HepG2 (cell line): ENCODE data around the gene DDIT4. TPM values are rescaled to one million over a fixed set of nuclear protein-coding genes. Genes with fewer than 3 reads are reported as not detected.

ENCODE experiments used
- CCDC6 ChIP-seq: sonication (generic); formaldehyde crosslinking; IDR thresholded peaks from 2 replicates; pipeline ENCODE4 v1.8.1; 2022; ENCODE audit warnings: mild to moderate bottlenecking, missing genetic modification reagents, moderate library complexity
- CHD2 ChIP-seq: IDR thresholded peaks from 2 replicates; pipeline ENCODE4 v1.6.1; 2011; ENCODE audit warnings: low read depth, low read length, improper control_type of control experiment
- FOSL2 ChIP-seq: sonication (generic); formaldehyde crosslinking; IDR thresholded peaks from 2 replicates; pipeline ENCODE4 v1.4.0; 2020; ENCODE audit warnings: missing genetic modification reagents
- HDAC2 ChIP-seq: sonication (generic); formaldehyde crosslinking; IDR thresholded peaks from 2 replicates; pipeline ENCODE4 v1.4.0; 2020; ENCODE audit warnings: missing genetic modification reagents
- HMGXB4 ChIP-seq, 2 experiments: sonication (generic) in 1 of 2; formaldehyde crosslinking in 1 of 2; IDR thresholded peaks; 2 replicates each; pipeline versions ENCODE4 v1.4.0 to v1.6.1; 2018 to 2020; ENCODE audit warnings: missing genetic modification reagents in 2 of 2, borderline replicate concordance in 1 of 2, low read depth in 1 of 2, mild to moderate bottlenecking in 1 of 2, missing biosample characterization in 1 of 2
- IRX3 ChIP-seq: sonication (generic); formaldehyde crosslinking; IDR thresholded peaks from 2 replicates; pipeline ENCODE4 v1.8.1; 2023; ENCODE audit warnings: mild to moderate bottlenecking, low read depth, missing genetic modification reagents, borderline replicate concordance
- KLF9 ChIP-seq: IDR thresholded peaks from 2 replicates; pipeline ENCODE4 v1.6.1; 2016; ENCODE audit warnings: low read depth
- LRRFIP1 ChIP-seq: sonication (generic); formaldehyde crosslinking; conservative IDR thresholded peaks from 2 replicates; pipeline ENCODE4 v1.4.0; 2020; ENCODE audit warnings: missing genetic modification reagents
- MAZ ChIP-seq, 2 experiments: sonication (generic) in 1 of 2; formaldehyde crosslinking in 1 of 2; IDR thresholded peaks; 2 replicates each; pipeline versions ENCODE4 v1.5.0 to v1.6.1; 2012 to 2020; ENCODE audit warnings: low read depth in 2 of 2, mild to moderate bottlenecking in 2 of 2, borderline replicate concordance in 1 of 2, improper control_type of control experiment in 1 of 2, low read length in 1 of 2, missing genetic modification reagents in 1 of 2, moderate library complexity in 1 of 2
- NRL ChIP-seq: sonication (generic); formaldehyde crosslinking; IDR thresholded peaks from 2 replicates; pipeline ENCODE4 v1.5.0; 2020; ENCODE audit warnings: missing genetic modification reagents, mild to moderate bottlenecking, moderate library complexity, borderline replicate concordance
- PCBP2 ChIP-seq: fragments of 200-400 bp; formaldehyde crosslinking; optimal IDR thresholded peaks from 2 replicates; pipeline ENCODE3; 2018; ENCODE audit warnings: low read length, low read depth; ENCODE audit not compliant: poor library complexity, severe bottlenecking
- RARG ChIP-seq: sonication (generic); formaldehyde crosslinking; IDR thresholded peaks from 2 replicates; pipeline ENCODE4 v1.4.0; 2020; ENCODE audit warnings: low read depth, mild to moderate bottlenecking, missing genetic modification reagents
- ZFP91 ChIP-seq: sonication (generic); formaldehyde crosslinking; IDR thresholded peaks from 2 replicates; pipeline ENCODE4 v1.9.0; 2022; ENCODE audit warnings: missing genetic modification reagents, mild to moderate bottlenecking, borderline replicate concordance
- ZNF569 ChIP-seq: sonication (generic); formaldehyde crosslinking; IDR thresholded peaks from 2 replicates; pipeline ENCODE4 v1.5.0; 2020; ENCODE audit warnings: mild to moderate bottlenecking, missing genetic modification reagents, moderate library complexity, borderline replicate concordance
- ZNF674 ChIP-seq: sonication (generic); formaldehyde crosslinking; IDR thresholded peaks from 2 replicates; pipeline ENCODE4 v1.5.0; 2020; ENCODE audit warnings: low read depth, mild to moderate bottlenecking, missing genetic modification reagents
- ZSCAN9 ChIP-seq: IDR thresholded peaks from 2 replicates; pipeline ENCODE4 v1.6.1; 2016; ENCODE audit warnings: borderline replicate concordance
- polyA plus RNA-seq, 8 experiments: library from polyadenylated mRNA; depleted of rRNA in 3 of 8; stranded (reverse) in 7 of 8; unstranded in 1 of 8; fragments of >200 nt; fragmentation: Illumina TruSeq in 4 of 8; extraction: Trizol in 4 of 8; gene quantifications; 2 replicates each; pipeline versions ENCODE4 v1.2.1 to v1.2.3, GENCODE V29; 2011 to 2016; ENCODE audit warnings: low read depth in 4 of 8, missing spikeins in 1 of 8, mixed read lengths in 1 of 8; ENCODE audit not compliant: insufficient read depth in 1 of 8
- total RNA-seq, 5 experiments: library from RNA; depleted of rRNA; stranded (reverse); fragments of >200 nt; fragmentation: Illumina TruSeq; extraction: Trizol; gene quantifications; 2 replicates each; pipeline ENCODE4 v1.2.3, GENCODE V29; 2016; ENCODE audit warnings: low read depth in 1 of 5
- TF ChIP-seq, protein P1 (sequence below): IDR thresholded peaks from 2 replicates; pipeline ENCODE4 v1.4.0; 2020; ENCODE audit warnings: mild to moderate bottlenecking, missing genetic modification reagents

The DDIT4 gene
- total and polyA plus RNA-seq, 2 of the 13 experiments (the other 11 are each of a cell fraction or from before 2014, with no cell fraction given) = 35.6 to 40.7 TPM

DNA sequence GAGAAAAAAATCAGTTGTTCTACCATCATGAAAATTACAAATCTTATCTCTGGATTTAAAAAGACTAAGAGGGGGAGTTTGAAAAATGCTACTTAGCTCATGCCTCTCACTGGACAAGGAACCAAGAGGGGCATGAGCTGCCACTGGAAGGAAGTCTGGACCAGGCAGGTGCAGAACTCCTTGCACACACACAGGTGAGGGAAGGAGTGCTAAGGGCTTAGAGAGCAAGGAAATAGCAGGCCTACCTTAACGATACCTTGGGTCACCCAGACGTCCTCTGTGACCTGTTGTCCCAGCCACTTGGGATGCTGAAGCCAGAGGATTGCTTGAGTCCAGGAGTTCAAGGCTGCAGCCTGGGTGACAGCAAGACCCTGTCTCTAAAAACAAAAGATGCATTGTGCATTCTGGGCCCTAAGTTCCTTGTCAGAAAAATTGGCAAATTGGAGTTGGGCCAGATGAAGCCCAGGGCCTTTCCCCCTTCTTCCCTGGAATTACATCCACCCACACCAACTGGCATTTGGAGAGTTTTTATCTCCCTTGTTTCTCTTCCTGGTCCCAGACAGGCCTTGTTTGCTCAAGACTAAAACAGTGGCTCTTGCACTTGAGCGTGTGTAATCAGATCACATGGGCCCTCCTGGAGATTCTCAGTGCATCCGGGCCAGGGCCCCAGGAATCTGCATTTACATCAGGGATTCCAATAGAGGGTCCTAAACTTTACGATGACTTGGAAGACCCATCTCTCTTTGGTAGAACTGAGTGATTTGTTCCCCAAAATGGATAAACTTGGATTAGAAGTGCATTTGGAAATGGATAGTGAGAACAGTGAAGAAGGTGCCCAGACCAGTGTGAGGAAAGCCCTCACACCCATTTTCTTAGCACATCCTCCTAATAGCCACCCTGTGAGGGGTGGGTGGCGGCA is 3.0 kb downstream of the DDIT4 start (continued):
- TF ChIP-seq PCBP2 = no peak
- TF ChIP-seq IRX3 (CRISPR knock-in tag) = no peak; the same call in 1 of the 2 replicates
- no peak for TF ChIP-seq ZSCAN9 (CRISPR knock-in tag)
- no peak for TF ChIP-seq LRRFIP1 (CRISPR knock-in tag)
- no peak for TF ChIP-seq MAZ (IDR thresholded peaks at IDR 0.05; ENCODE audit: borderline replicate concordance, low read depth, low read length)
- TF ChIP-seq MAZ (CRISPR knock-in tag; IDR thresholded peaks at IDR 0.05; ENCODE audit: low read depth) = peak; percentile 42
- peak; percentile 44; the same call in 1 of the 2 replicates for TF ChIP-seq FOSL2 (CRISPR knock-in tag)
- TF ChIP-seq NRL (CRISPR knock-in tag) = no peak
- no peak for TF ChIP-seq ZNF569 (CRISPR knock-in tag)
- TF ChIP-seq CCDC6 (CRISPR knock-in tag) = peak; percentile 75
- TF ChIP-seq HDAC2 (CRISPR knock-in tag) = peak; percentile 64
- 0 out of 2 replicates have a peak, but pooled peaks have one; percentile 18 for TF ChIP-seq KLF9 (CRISPR knock-in tag)
- no peak for TF ChIP-seq HMGXB4 (CRISPR knock-in tag; IDR thresholded peaks at IDR 0.05; ENCODE audit: borderline replicate concordance in 1 of 2, low read depth in 1 of 2)
- TF ChIP-seq, protein P1, sequence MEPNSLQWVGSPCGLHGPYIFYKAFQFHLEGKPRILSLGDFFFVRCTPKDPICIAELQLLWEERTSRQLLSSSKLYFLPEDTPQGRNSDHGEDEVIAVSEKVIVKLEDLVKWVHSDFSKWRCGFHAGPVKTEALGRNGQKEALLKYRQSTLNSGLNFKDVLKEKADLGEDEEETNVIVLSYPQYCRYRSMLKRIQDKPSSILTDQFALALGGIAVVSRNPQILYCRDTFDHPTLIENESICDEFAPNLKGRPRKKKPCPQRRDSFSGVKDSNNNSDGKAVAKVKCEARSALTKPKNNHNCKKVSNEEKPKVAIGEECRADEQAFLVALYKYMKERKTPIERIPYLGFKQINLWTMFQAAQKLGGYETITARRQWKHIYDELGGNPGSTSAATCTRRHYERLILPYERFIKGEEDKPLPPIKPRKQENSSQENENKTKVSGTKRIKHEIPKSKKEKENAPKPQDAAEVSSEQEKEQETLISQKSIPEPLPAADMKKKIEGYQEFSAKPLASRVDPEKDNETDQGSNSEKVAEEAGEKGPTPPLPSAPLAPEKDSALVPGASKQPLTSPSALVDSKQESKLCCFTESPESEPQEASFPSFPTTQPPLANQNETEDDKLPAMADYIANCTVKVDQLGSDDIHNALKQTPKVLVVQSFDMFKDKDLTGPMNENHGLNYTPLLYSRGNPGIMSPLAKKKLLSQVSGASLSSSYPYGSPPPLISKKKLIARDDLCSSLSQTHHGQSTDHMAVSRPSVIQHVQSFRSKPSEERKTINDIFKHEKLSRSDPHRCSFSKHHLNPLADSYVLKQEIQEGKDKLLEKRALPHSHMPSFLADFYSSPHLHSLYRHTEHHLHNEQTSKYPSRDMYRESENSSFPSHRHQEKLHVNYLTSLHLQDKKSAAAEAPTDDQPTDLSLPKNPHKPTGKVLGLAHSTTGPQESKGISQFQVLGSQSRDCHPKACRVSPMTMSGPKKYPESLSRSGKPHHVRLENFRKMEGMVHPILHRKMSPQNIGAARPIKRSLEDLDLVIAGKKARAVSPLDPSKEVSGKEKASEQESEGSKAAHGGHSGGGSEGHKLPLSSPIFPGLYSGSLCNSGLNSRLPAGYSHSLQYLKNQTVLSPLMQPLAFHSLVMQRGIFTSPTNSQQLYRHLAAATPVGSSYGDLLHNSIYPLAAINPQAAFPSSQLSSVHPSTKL (CRISPR knock-in tag) = peak; percentile 71
- no peak for TF ChIP-seq ZFP91 (CRISPR knock-in tag)
- no peak for TF ChIP-seq CHD2
- TF ChIP-seq ZNF674 (CRISPR knock-in tag) = no peak
- TF ChIP-seq RARG (CRISPR knock-in tag) = no peak
